ENCODE measurements around the gene C19orf38. TPM values are rescaled to one million over a fixed set of nuclear protein-coding genes. Genes with fewer than 3 reads are reported as not detected.

Gene C19orf38
- total and polyA plus RNA-seq, 9 donors, result 2.3 to 5.6 (median 4.1) TPM

GRCh38 chr19:10907925-10908324 lies 59.7 kb downstream of the C19orf38 start:
- H3K9me3 ChIP-seq (replicated peaks; ENCODE audit: control insufficient read depth, low read depth, low read length), result no peaks in the 10 kb centered on the region
- no peaks in the 10 kb centered on the region for H3K27me3 ChIP-seq (ENCODE audit: control insufficient read depth, insufficient read depth, low read length)
- no peak overlapping the region for H3K4me3 ChIP-seq (ENCODE audit: low read length)
- peaks cover 12% of the 10 kb centered on the region for H3K4me1 ChIP-seq (ENCODE audit: control insufficient read depth, insufficient read depth, low read length)
- DNase-seq, result no peak
- H3K36me3 ChIP-seq (ENCODE audit: control insufficient read depth, insufficient read depth, low read length), result peaks cover 65% of the 10 kb centered on the region
- no peak overlapping the region for H3K27ac ChIP-seq (ENCODE audit: low read length)
- 84% methylated on average over 13 of the region's 14 CpGs for WGBS (ENCODE audit: insufficient coverage)

GRCh38 chr19:10908380-10908960 lies 60.3 kb downstream of the C19orf38 start:
- H3K36me3 ChIP-seq (ENCODE audit: control insufficient read depth, insufficient read depth, low read length), result peaks cover 68% of the 10 kb centered on the region
- WGBS (ENCODE audit: insufficient coverage), result 89% methylated on average over 16 of the region's 17 CpGs
- no peak overlapping the region for H3K4me3 ChIP-seq (ENCODE audit: low read length)
- no peak overlapping the region for H3K27ac ChIP-seq (ENCODE audit: low read length)
- H3K27me3 ChIP-seq (ENCODE audit: control insufficient read depth, insufficient read depth, low read length), result no peaks in the 10 kb centered on the region
- peaks cover 12% of the 10 kb centered on the region for H3K4me1 ChIP-seq (ENCODE audit: control insufficient read depth, insufficient read depth, low read length)
- H3K9me3 ChIP-seq (replicated peaks; ENCODE audit: control insufficient read depth, low read depth, low read length), result no peaks in the 10 kb centered on the region
- no peak for DNase-seq

- H3K9me3 ChIP-seq (replicated peaks; ENCODE audit: control insufficient read depth, low read depth, low read length), result no peaks in the 10 kb centered on the region
Measured at GRCh38 chr19:10911579-10912363, 63.6 kb downstream of the C19orf38 start.

GRCh38 chr19:10912619-10913018 lies 64.4 kb downstream of the C19orf38 start:
- no peak overlapping the region for H3K4me3 ChIP-seq (ENCODE audit: low read length)
- H3K27ac ChIP-seq (ENCODE audit: low read length), result no peak overlapping the region
- peaks cover 28% of the 10 kb centered on the region for H3K4me1 ChIP-seq (ENCODE audit: control insufficient read depth, insufficient read depth, low read length)
- no peak for DNase-seq
- no peaks in the 10 kb centered on the region for H3K9me3 ChIP-seq (replicated peaks; ENCODE audit: control insufficient read depth, low read depth, low read length)
- H3K36me3 ChIP-seq (ENCODE audit: control insufficient read depth, insufficient read depth, low read length), result peaks cover 73% of the 10 kb centered on the region
- H3K27me3 ChIP-seq (ENCODE audit: control insufficient read depth, insufficient read depth, low read length), result no peaks in the 10 kb centered on the region
- 91% methylated on average over 17 of the region's 18 CpGs for WGBS (ENCODE audit: insufficient coverage)

More at GRCh38 chr19:10911579-10912363, 63.6 kb downstream of the C19orf38 start:
- H3K27me3 ChIP-seq (ENCODE audit: control insufficient read depth, insufficient read depth, low read length), result no peaks in the 10 kb centered on the region
- 88% methylated on average over 26 of the region's 31 CpGs for WGBS (ENCODE audit: insufficient coverage)
- peaks cover 28% of the 10 kb centered on the region for H3K4me1 ChIP-seq (ENCODE audit: control insufficient read depth, insufficient read depth, low read length)
- peaks cover 75% of the 10 kb centered on the region for H3K36me3 ChIP-seq (ENCODE audit: control insufficient read depth, insufficient read depth, low read length)
- no peak overlapping the region for H3K4me3 ChIP-seq (ENCODE audit: low read length)
- H3K27ac ChIP-seq (ENCODE audit: low read length), result peak overlapping the region; percentile 24
- no peak for DNase-seq

- Histone ChIP-seq H3K4me1 (ENCODE audit: control insufficient read depth, insufficient read depth, low read length) (peaks cover 28% of the 10 kb centered on the region), H3K36me3 (ENCODE audit: control insufficient read depth, insufficient read depth, low read length) (peaks cover 73% of the 10 kb centered on the region), H3K27me3 (ENCODE audit: control insufficient read depth, insufficient read depth, low read length) (no peaks in the 10 kb centered on the region), H3K27ac (ENCODE audit: low read length) (no peak overlapping the region), H3K4me3 (ENCODE audit: low read length) (no peak overlapping the region), H3K9me3 (replicated peaks; ENCODE audit: control insufficient read depth, low read depth, low read length) (no peaks in the 10 kb centered on the region)
- 93% methylated on average over 20 of the region's 24 CpGs for WGBS (ENCODE audit: insufficient coverage)
- no peak for DNase-seq
Measured at GRCh38 chr19:10913716-10914340, 65.6 kb downstream of the C19orf38 start.

- Histone ChIP-seq H3K36me3 (ENCODE audit: control insufficient read depth, insufficient read depth, low read length) (peaks cover 80% of the 10 kb centered on the region), H3K27me3 (ENCODE audit: control insufficient read depth, insufficient read depth, low read length) (no peaks in the 10 kb centered on the region), H3K4me3 (ENCODE audit: low read length) (no peak overlapping the region), H3K9me3 (replicated peaks; ENCODE audit: control insufficient read depth, low read depth, low read length) (no peaks in the 10 kb centered on the region), H3K4me1 (ENCODE audit: control insufficient read depth, insufficient read depth, low read length) (peaks cover 28% of the 10 kb centered on the region), H3K27ac (ENCODE audit: low read length) (peak overlapping the region; percentile 77)
- DNase-seq, result peak; percentile 78
- 35% methylated on average over 15 of the region's 19 CpGs for WGBS (ENCODE audit: insufficient coverage)
Measured at GRCh38 chr19:10915130-10916091, 67.2 kb downstream of the C19orf38 start.

GRCh38 chr19:10916602-10917001 lies 68.4 kb downstream of the C19orf38 start:
- Histone ChIP-seq H3K27me3 (ENCODE audit: control insufficient read depth, insufficient read depth, low read length) (no peaks in the 10 kb centered on the region), H3K36me3 (ENCODE audit: control insufficient read depth, insufficient read depth, low read length) (peaks cover 85% of the 10 kb centered on the region), H3K9me3 (replicated peaks; ENCODE audit: control insufficient read depth, low read depth, low read length) (no peaks in the 10 kb centered on the region), H3K27ac (ENCODE audit: low read length) (no peak overlapping the region), H3K4me1 (ENCODE audit: control insufficient read depth, insufficient read depth, low read length) (peaks cover 26% of the 10 kb centered on the region), H3K4me3 (ENCODE audit: low read length) (no peak overlapping the region)
- WGBS (ENCODE audit: insufficient coverage), result 100% methylated on average over 1 of the region's 6 CpGs
- no peak for DNase-seq

GRCh38 chr19:10918359-10918758 lies 70.1 kb downstream of the C19orf38 start:
- 84% methylated on average over 10 of the region's 11 CpGs for WGBS (ENCODE audit: insufficient coverage)
- DNase-seq, result no peak
- Histone ChIP-seq H3K9me3 (replicated peaks; ENCODE audit: control insufficient read depth, low read depth, low read length) (no peaks in the 10 kb centered on the region), H3K4me1 (ENCODE audit: control insufficient read depth, insufficient read depth, low read length) (peaks cover 23% of the 10 kb centered on the region), H3K27me3 (ENCODE audit: control insufficient read depth, insufficient read depth, low read length) (no peaks in the 10 kb centered on the region), H3K36me3 (ENCODE audit: control insufficient read depth, insufficient read depth, low read length) (peaks cover 85% of the 10 kb centered on the region), H3K4me3 (ENCODE audit: low read length) (no peak overlapping the region), H3K27ac (ENCODE audit: low read length) (no peak overlapping the region)

Measured in muscle of leg (tissue), 11 donors.